Naive B cell (primary cell): Measurements from ENCODE around the gene GAB2. TPM values are rescaled to one million over a fixed set of nuclear protein-coding genes. Genes with fewer than 3 reads are reported as not detected.
A peak's percentile ranks its signal among the peaks of the same experiment; 100 is the strongest.

Experiments used
- ATAC-seq, 2 donors: fragments of 150-1000 bp; cut with Tn5 transposase; 2 replicates each; pipeline ENCODE4 v1.10.0; 2021; ENCODE audit warnings: low read depth in 2 of 2, mild to moderate bottlenecking in 2 of 2, moderate library complexity in 2 of 2
- DNase-seq: peaks from one replicate; pipeline ENCODE4 v3.0.0; 2022
- H3K27ac Mint-ChIP-seq, 6 donors: one replicate each; pipeline ENCODE4 v1.8.0; 2020 to 2022; ENCODE audit warnings: mild to moderate bottlenecking in 6 of 6, mixed read lengths in 6 of 6, moderate library complexity in 5 of 6, inconsistent platforms in 2 of 6
- H3K27me3 Mint-ChIP-seq, 3 donors: one replicate each; pipeline ENCODE4 v1.8.0; 2021 to 2022; ENCODE audit warnings: mixed read lengths in 3 of 3, mild to moderate bottlenecking in 1 of 3
- H3K36me3 Mint-ChIP-seq, 2 donors: one replicate each; pipeline ENCODE4 v1.8.0; 2020 to 2022; ENCODE audit warnings: mixed read lengths in 2 of 2, inconsistent platforms in 1 of 2, mild to moderate bottlenecking in 1 of 2
- H3K4me1 Mint-ChIP-seq, 3 donors: one replicate each; pipeline ENCODE4 v1.8.0; 2020 to 2022; ENCODE audit warnings: mixed read lengths in 3 of 3, inconsistent platforms in 1 of 3, mild to moderate bottlenecking in 1 of 3, moderate library complexity in 1 of 3
- H3K4me3 Mint-ChIP-seq, 8 donors: one replicate each; pipeline ENCODE4 v1.8.0; 2020 to 2022; ENCODE audit warnings: mild to moderate bottlenecking in 8 of 8, mixed read lengths in 8 of 8, moderate library complexity in 8 of 8, inconsistent platforms in 2 of 8
- H3K9me3 Mint-ChIP-seq, 7 donors: one replicate each; pipeline ENCODE4 v1.8.0; 2020 to 2022; ENCODE audit warnings: mixed read lengths in 7 of 7, mild to moderate bottlenecking in 5 of 7, inconsistent platforms in 2 of 7, moderate library complexity in 1 of 7
- polyA plus RNA-seq, 6 donors: library from polyadenylated mRNA; unstranded; fragments of 300-500 nt; fragmentation: Illumina TruSeq; gene quantifications; one replicate each; pipeline ENCODE4 v1.2.3, GENCODE V29; 2021; ENCODE audit warnings: low read depth in 6 of 6

GAB2 gene
- polyA plus RNA-seq, 6 donors from 2014 or later = 0.71 to 4.2 (median 2.2) TPM

DNA sequence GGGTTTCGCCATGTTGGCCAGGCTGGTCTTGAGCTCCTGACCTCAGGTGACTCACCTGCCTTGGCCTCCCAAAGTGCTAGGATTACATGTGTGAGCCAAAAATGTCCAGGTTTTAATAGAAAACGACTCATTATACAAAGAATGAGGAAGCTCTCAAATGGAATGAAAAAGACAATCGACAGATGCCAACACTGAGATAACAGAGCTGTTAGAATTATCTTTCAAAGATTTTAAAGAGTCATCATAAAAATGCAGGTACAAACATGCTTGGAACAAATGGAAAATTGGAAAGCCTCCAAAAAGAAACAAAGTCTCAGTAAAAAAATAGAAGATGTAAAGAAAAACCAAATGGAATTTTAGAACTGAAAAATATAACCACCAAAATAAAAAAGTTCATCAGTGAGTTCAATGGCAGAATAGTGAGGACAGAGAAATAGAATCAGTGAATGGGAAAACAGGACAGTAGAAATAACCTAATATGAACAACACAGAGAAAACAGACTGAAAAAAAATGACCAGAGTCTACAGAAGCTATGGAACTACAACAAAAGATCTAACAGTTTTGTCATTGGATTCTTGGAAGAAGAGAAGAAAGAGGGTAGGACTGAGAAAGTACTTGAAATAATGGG is 10.9 kb downstream of the GAB2 start:
- no peaks in the 10 kb centered on the region for H3K36me3 Mint-ChIP-seq
- H3K4me3 Mint-ChIP-seq = peak overlapping the region in 2 of 8 donors; percentile 4 to 56
- peaks cover 25 to 32% (median 30%) of the 10 kb centered on the region in 3 donors for H3K4me1 Mint-ChIP-seq
- H3K27me3 Mint-ChIP-seq = no peaks in the 10 kb centered on the region
- ATAC-seq (no peak), DNase-seq (no peak)
- peaks cover 0 to 11% (median 4%) of the 10 kb centered on the region in 7 donors for H3K9me3 Mint-ChIP-seq
- H3K27ac Mint-ChIP-seq = peak overlapping the region in 2 of 6 donors; percentile 41 to 62

DNA sequence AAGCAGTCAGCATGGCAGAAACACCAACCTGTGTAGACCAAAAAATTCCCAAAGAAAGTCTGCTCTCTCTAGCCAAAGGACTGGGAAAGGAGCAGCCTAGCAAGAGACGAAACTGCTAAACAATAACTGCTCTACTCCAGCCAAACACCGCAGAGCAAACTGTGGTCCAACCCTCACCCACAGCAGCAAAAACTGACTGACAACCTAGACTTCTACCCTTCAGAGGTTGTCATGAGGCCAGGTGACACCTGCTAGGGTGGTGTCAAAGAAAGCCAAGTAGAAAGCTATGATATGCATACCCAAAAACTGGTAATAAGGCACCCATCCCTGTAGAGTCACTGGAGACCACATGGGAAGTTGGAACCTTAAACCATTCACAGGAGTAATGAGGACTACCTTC is 11.8 kb downstream of the GAB2 start:
- DNase-seq (no peak), ATAC-seq (no peak)
- Mint-ChIP-seq H3K9me3 (peaks cover 0 to 10% (median 4%) of the 10 kb centered on the region in 7 donors), H3K36me3 (no peaks in the 10 kb centered on the region), H3K4me3 (no peak overlapping the region), H3K27me3 (no peaks in the 10 kb centered on the region), H3K4me1 (peaks cover 25 to 37% (median 32%) of the 10 kb centered on the region in 3 donors), H3K27ac (peak overlapping the region in 1 of 6 donors; percentile 76)

GRCh38 chr11:78403781-78404180 is 13.8 kb downstream of the GAB2 start:
- ATAC-seq (no peak), DNase-seq (no peak)
- H3K27me3 Mint-ChIP-seq = no peaks in the 10 kb centered on the region
- no peaks in the 10 kb centered on the region for H3K36me3 Mint-ChIP-seq
- no peak overlapping the region for H3K4me3 Mint-ChIP-seq
- H3K4me1 Mint-ChIP-seq = peaks cover 23 to 41% (median 32%) of the 10 kb centered on the region in 3 donors
- H3K27ac Mint-ChIP-seq = no peak overlapping the region
- H3K9me3 Mint-ChIP-seq = peaks cover 0 to 4% (median 0%) of the 10 kb centered on the region in 7 donors

- ATAC-seq = no peak
- H3K9me3 Mint-ChIP-seq = peaks cover 0 to 4% (median 0%) of the 10 kb centered on the region in 7 donors
- no peak overlapping the region for H3K4me3 Mint-ChIP-seq
Measured at GRCh38 chr11:78402847-78403246, 14.8 kb downstream of the GAB2 start.

DNA sequence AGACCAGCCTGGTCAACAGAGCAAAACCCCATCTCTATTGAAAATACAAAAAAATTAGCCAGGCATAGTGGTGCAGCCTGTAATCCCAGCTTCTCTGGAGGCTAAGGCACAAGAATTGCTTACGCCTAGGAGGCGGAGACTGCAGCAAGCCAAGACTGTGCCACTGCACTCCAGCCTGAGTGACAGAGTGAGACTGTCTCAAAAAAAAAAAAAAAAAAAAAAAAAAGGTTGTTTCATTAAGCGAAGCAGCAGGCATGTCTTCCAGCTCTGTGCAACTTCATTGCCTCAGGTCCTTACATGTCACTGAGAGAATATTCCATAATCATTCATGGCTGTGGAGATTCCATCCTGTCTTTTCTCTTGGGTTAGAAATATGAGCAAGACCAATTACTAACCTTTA is 16.9 kb downstream of the GAB2 start:
- no peak for ATAC-seq
- H3K4me3 Mint-ChIP-seq = no peak overlapping the region
- no peaks in the 10 kb centered on the region for H3K27me3 Mint-ChIP-seq
- H3K27ac Mint-ChIP-seq = peak overlapping the region in 1 of 6 donors; percentile 7
- H3K4me1 Mint-ChIP-seq = peaks cover 10 to 30% (median 25%) of the 10 kb centered on the region in 3 donors
- DNase-seq = no peak
- no peaks in the 10 kb centered on the region for H3K9me3 Mint-ChIP-seq
- H3K36me3 Mint-ChIP-seq = no peaks in the 10 kb centered on the region

More at GRCh38 chr11:78402847-78403246, 14.8 kb downstream of the GAB2 start:
- DNase-seq = no peak
- Mint-ChIP-seq H3K4me1 (peaks cover 16 to 36% (median 30%) of the 10 kb centered on the region in 3 donors), H3K36me3 (no peaks in the 10 kb centered on the region), H3K27me3 (no peaks in the 10 kb centered on the region), H3K27ac (peak overlapping the region in 1 of 6 donors; percentile 73)

GRCh38 chr11:78400116-78400515 is 17.5 kb downstream of the GAB2 start:
- Mint-ChIP-seq H3K36me3 (no peaks in the 10 kb centered on the region), H3K9me3 (no peaks in the 10 kb centered on the region), H3K27ac (peak overlapping the region in 2 of 6 donors; percentile 6 to 27), H3K4me3 (no peak overlapping the region), H3K4me1 (peaks cover 10 to 30% (median 25%) of the 10 kb centered on the region in 3 donors), H3K27me3 (no peaks in the 10 kb centered on the region)
- DNase-seq = no peak
- no peak for ATAC-seq

DNA sequence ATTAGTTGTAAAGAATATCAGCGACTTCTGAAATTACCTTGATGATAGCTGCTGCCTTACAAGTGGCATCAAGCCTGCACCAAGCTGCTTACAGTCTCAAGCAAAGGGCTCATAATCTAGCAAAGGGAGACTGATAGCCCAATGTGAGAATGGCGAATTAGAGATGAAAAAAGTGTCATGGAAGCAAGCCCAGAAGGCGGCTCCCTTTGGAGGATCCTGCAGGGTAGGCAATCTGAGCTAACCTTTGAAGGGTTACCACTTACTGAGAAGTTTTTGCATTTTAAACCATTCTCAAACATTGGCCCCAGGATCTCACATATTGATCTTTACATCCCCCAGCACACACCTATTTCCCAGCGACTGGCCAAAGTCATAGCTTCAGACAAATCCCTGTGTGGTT is 18.5 kb downstream of the GAB2 start:
- H3K4me1 Mint-ChIP-seq = peaks cover 10 to 32% (median 27%) of the 10 kb centered on the region in 3 donors
- H3K27ac Mint-ChIP-seq = no peak overlapping the region
- H3K27me3 Mint-ChIP-seq = no peaks in the 10 kb centered on the region
- no peak overlapping the region for H3K4me3 Mint-ChIP-seq
- ATAC-seq (no peak), DNase-seq (no peak)
- H3K9me3 Mint-ChIP-seq = no peaks in the 10 kb centered on the region
- H3K36me3 Mint-ChIP-seq = no peaks in the 10 kb centered on the region

DNA sequence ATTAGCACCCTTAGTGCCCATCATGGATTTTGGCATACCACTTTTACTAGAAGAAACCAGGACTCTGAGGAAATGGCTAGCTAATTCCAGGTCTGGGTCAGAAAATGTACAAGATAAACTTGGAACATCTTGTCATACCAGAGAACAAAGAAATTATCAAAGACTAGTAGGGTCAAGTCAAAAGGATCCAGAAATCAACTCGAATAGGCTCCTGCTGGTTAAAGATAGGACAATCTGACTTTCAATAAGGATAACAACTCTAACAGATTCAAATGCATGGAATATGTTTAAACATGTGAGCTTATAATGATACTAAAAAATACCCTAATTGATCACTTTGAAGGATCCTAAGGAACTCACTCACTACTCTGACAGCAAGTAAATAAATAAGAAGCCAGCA is 18.9 kb downstream of the GAB2 start:
- ATAC-seq (no peak), DNase-seq (no peak)
- H3K27me3 Mint-ChIP-seq = no peaks in the 10 kb centered on the region
- no peaks in the 10 kb centered on the region for H3K9me3 Mint-ChIP-seq
- H3K4me3 Mint-ChIP-seq = no peak overlapping the region
- peaks cover 10 to 32% (median 28%) of the 10 kb centered on the region in 3 donors for H3K4me1 Mint-ChIP-seq
- no peaks in the 10 kb centered on the region for H3K36me3 Mint-ChIP-seq
- H3K27ac Mint-ChIP-seq = no peak overlapping the region

DNA sequence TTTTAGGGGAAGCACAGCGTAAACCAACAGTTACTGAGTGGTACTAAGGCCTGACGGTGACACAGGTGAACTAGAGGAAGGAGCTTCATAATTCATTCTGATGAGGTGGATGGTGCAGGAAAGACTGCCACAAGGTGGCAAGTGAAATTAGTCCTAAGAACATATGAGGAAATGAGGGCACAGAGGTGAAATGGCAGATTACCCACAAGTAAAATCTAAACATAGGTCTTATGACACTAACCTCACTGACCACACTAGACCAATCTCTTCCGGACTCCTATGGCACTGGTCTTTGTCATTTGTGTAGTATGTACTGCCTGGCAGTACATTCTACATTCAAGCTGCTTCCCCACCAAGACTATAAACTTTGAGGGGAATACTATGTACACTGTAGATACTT is 20.2 kb downstream of the GAB2 start:
- DNase-seq (peak; percentile 32), ATAC-seq (peak; percentile 83 to 96)
- H3K4me1 Mint-ChIP-seq = peaks cover 10 to 38% (median 33%) of the 10 kb centered on the region in 3 donors
- no peaks in the 10 kb centered on the region for H3K27me3 Mint-ChIP-seq
- H3K4me3 Mint-ChIP-seq = no peak overlapping the region
- no peaks in the 10 kb centered on the region for H3K9me3 Mint-ChIP-seq
- H3K27ac Mint-ChIP-seq = peak overlapping the region in 3 of 6 donors; percentile 5 to 52 (median 45)
- no peaks in the 10 kb centered on the region for H3K36me3 Mint-ChIP-seq

DNA sequence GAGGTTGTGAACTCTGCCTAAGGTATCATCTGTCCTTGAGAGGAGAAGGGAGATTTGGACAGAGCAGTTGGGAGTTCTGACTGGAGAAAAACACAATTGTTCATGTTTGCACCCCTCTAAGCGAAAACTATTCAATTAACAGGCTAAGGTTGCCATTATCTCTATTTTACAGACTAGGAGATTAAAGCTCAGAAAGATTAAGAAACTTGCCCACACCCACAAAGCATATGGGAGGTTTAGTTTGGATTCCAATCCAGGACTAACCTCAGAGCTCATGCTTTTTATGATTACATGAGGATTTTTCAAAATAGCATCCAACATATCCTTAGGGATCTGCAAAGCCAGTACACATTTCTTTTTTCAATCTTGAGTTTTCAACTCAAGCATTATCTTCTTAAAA is 22.0 kb downstream of the GAB2 start:
- no peak for DNase-seq
- H3K36me3 Mint-ChIP-seq = no peaks in the 10 kb centered on the region
- no peaks in the 10 kb centered on the region for H3K9me3 Mint-ChIP-seq
- ATAC-seq = no peak
- no peaks in the 10 kb centered on the region for H3K27me3 Mint-ChIP-seq
- H3K4me3 Mint-ChIP-seq = no peak overlapping the region
- H3K27ac Mint-ChIP-seq = no peak overlapping the region
- peaks cover 14 to 45% (median 28%) of the 10 kb centered on the region in 3 donors for H3K4me1 Mint-ChIP-seq

GRCh38 chr11:78392854-78393253 is 24.8 kb downstream of the GAB2 start:
- ATAC-seq = no peak
- Mint-ChIP-seq H3K9me3 (no peaks in the 10 kb centered on the region), H3K36me3 (no peaks in the 10 kb centered on the region), H3K27me3 (no peaks in the 10 kb centered on the region), H3K4me3 (no peak overlapping the region), H3K4me1 (peaks cover 14 to 36% (median 27%) of the 10 kb centered on the region in 3 donors), H3K27ac (no peak overlapping the region)
- DNase-seq = no peak

DNA sequence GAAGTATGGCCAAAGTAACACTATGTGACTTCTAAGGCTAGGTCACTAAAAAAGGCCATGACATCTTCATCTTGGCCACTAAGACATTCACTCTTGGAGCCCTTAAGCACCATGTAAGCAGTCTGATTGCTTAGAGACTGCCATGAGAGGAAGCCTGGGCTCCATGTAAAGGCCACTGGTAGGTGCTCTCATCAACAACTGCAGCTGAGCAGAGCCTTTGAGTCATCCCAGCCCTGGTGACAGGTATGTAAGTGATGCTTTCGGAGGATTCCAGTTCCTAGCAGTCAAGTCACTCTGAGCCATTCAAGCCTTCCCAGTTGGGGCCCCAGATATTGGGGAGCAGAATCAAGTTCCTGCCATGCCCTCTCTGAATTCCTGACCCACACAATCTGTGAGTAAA is 26.2 kb downstream of the GAB2 start:
- H3K9me3 Mint-ChIP-seq = peaks cover 0 to 4% (median 0%) of the 10 kb centered on the region in 7 donors
- no peak overlapping the region for H3K27ac Mint-ChIP-seq
- no peak for ATAC-seq
- no peak for DNase-seq
- H3K4me1 Mint-ChIP-seq = peaks cover 6 to 27% (median 19%) of the 10 kb centered on the region in 3 donors
- no peaks in the 10 kb centered on the region for H3K36me3 Mint-ChIP-seq
- no peaks in the 10 kb centered on the region for H3K27me3 Mint-ChIP-seq
- H3K4me3 Mint-ChIP-seq = no peak overlapping the region

DNA sequence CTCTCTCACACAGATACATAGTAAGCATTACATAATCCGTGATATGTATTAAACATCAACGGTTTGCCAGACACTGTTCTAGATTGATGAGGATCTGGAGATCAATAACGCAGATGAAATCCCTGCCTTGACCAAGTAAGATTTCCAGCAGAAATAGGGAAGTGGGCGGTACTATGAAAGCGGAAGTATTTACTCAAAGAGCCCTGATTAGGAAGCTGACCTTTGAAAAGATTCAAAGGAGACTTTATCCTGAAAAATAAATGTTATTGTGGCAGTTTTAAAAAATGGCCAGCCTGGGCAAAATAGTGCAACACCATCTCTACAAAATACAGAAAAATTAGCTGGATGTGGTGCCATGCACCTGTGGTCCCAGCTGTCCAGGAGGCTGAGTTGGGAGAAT is 26.8 kb downstream of the GAB2 start:
- ATAC-seq (no peak), DNase-seq (no peak)
- Mint-ChIP-seq H3K4me3 (no peak overlapping the region), H3K27ac (peak overlapping the region in 1 of 6 donors; percentile 4), H3K27me3 (no peaks in the 10 kb centered on the region), H3K9me3 (peaks cover 0 to 5% (median 4%) of the 10 kb centered on the region in 7 donors), H3K36me3 (no peaks in the 10 kb centered on the region), H3K4me1 (peaks cover 6 to 27% (median 19%) of the 10 kb centered on the region in 3 donors)

- DNase-seq = no peak
- H3K9me3 Mint-ChIP-seq = peaks cover 12 to 28% (median 14%) of the 10 kb centered on the region in 7 donors
- peaks cover 8 to 14% (median 12%) of the 10 kb centered on the region in 3 donors for H3K4me1 Mint-ChIP-seq
- H3K36me3 Mint-ChIP-seq = peaks cover 15 to 23% of the 10 kb centered on the region in 2 donors
- ATAC-seq = no peak
- H3K27ac Mint-ChIP-seq = peak overlapping the region in 1 of 6 donors; percentile 37
- no peaks in the 10 kb centered on the region for H3K27me3 Mint-ChIP-seq
- H3K4me3 Mint-ChIP-seq = no peak overlapping the region
Measured at GRCh38 chr11:78386215-78386941, 31.2 kb downstream of the GAB2 start.
